Vagina (tissue), 2 donors: ENCODE data around the gene AMDHD1. TPM values are rescaled to one million over a fixed set of nuclear protein-coding genes. Genes with fewer than 3 reads are reported as not detected.
A peak's percentile ranks its signal among the peaks of the same experiment; 100 is the strongest.

Experiments
- DNase-seq, 2 donors: peaks; one replicate each; pipeline ENCODE4 v3.0.0-alpha.2; 2017; ENCODE audit errors: extremely low spot score in 2 of 2
- H3K27ac ChIP-seq: fragments of 200-600 bp; sonication (generic); one replicate; pipeline ENCODE4 v1.5.1; 2019
- H3K27me3 ChIP-seq: fragments of 200-600 bp; sonication (generic); one replicate; pipeline ENCODE4 v1.5.1; 2019
- H3K36me3 ChIP-seq, 2 donors: fragments of 200-600 bp; sonication (generic); one replicate each; pipeline ENCODE4 v1.5.1; 2017 to 2019
- H3K4me1 ChIP-seq: fragments of 200-600 bp; sonication (generic); one replicate; pipeline ENCODE4 v1.5.1; 2019
- H3K4me3 ChIP-seq, 2 donors: fragments of 200-600 bp; sonication (generic); 1 replicate in 1 of 2; 2 replicates in 1 of 2; pipeline ENCODE4 v1.5.1; 2016 to 2019
- H3K9me3 ChIP-seq: fragments of 200-600 bp; sonication (generic); one replicate; pipeline ENCODE4 v1.5.1; 2019
- POLR2A ChIP-seq, 2 donors: fragments of 450-650 bp; IDR thresholded peaks; one replicate each; pipeline ENCODE4 v1.6.1; 2017; ENCODE audit warnings: antibody characterized with exemption in 2 of 2, mild to moderate bottlenecking in 2 of 2, moderate library complexity in 2 of 2
- POLR2AphosphoS5 ChIP-seq, 2 donors: sonication (generic); formaldehyde crosslinking; IDR thresholded peaks; one replicate each; pipeline ENCODE4 v1.9.0; 2017; ENCODE audit warnings: antibody characterized with exemption in 2 of 2, mild to moderate bottlenecking in 2 of 2, low read depth in 1 of 2; ENCODE audit not compliant: insufficient read depth in 1 of 2
- intact Hi-C: fragments of 100-400 bp; cut with DNase I; formaldehyde crosslinking; loops from one replicate; pipeline ENCODE4 v1.15.1; 2023
- total RNA-seq: library from RNA; depleted of rRNA; stranded (reverse); fragments of >200 nt; gene quantifications from one replicate; pipeline ENCODE4 v1.2.3, GENCODE V29; 2016
- TF ChIP-seq, protein P1 (sequence below), 3 experiments: fragments of 450-650 bp in 2 of 3; fragments of 200-600 bp in 1 of 3; sonication (generic) in 1 of 3; IDR thresholded peaks; one replicate each; pipeline ENCODE4 v1.5.1; 2017 to 2019; ENCODE audit warnings: antibody characterized with exemption in 3 of 3, mild to moderate bottlenecking in 2 of 3, moderate library complexity in 2 of 3

The AMDHD1 gene
- total RNA-seq, 1 donor from 2014 or later = 0.49 TPM

DNA sequence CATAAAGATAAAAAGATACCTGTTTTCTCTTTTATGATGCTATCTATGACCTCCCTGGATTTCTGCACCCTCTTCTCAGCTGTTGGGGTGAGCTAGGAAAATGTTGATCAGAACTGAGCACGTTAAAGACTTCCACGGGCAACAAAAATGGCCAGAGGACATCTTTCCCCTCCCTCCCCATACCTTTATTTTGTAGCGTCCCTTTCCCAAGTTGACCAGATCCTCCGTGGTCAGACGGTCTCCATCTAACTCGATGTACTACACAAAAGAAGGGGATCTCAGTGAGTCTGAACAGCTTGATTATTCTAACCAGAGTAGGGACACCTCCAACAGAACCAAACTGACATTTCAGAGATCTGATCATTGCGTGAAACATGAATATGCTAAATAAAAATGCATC is 50.8 kb downstream of the AMDHD1 start:
- H3K36me3 ChIP-seq = no peaks in the 10 kb centered on the region
- H3K27me3 ChIP-seq = no peaks in the 10 kb centered on the region
- no peak overlapping the region for H3K4me3 ChIP-seq
- no peaks in the 10 kb centered on the region for H3K4me1 ChIP-seq
- DNase-seq = peak in 1 of 2 donors; percentile 52
- H3K9me3 ChIP-seq = no peaks in the 10 kb centered on the region
- H3K27ac ChIP-seq = no peak overlapping the region
- no peak for TF ChIP-seq POLR2AphosphoS5 (IDR thresholded peaks at IDR 0.05; ENCODE audit: insufficient read depth in 1 of 2, low read depth in 1 of 2)
- TF ChIP-seq, protein P1, sequence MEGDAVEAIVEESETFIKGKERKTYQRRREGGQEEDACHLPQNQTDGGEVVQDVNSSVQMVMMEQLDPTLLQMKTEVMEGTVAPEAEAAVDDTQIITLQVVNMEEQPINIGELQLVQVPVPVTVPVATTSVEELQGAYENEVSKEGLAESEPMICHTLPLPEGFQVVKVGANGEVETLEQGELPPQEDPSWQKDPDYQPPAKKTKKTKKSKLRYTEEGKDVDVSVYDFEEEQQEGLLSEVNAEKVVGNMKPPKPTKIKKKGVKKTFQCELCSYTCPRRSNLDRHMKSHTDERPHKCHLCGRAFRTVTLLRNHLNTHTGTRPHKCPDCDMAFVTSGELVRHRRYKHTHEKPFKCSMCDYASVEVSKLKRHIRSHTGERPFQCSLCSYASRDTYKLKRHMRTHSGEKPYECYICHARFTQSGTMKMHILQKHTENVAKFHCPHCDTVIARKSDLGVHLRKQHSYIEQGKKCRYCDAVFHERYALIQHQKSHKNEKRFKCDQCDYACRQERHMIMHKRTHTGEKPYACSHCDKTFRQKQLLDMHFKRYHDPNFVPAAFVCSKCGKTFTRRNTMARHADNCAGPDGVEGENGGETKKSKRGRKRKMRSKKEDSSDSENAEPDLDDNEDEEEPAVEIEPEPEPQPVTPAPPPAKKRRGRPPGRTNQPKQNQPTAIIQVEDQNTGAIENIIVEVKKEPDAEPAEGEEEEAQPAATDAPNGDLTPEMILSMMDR (IDR thresholded peaks at IDR 0.05) = no peak
- TF ChIP-seq POLR2A (IDR thresholded peaks at IDR 0.05) = no peak
- intact Hi-C loops = no loop called here

DNA sequence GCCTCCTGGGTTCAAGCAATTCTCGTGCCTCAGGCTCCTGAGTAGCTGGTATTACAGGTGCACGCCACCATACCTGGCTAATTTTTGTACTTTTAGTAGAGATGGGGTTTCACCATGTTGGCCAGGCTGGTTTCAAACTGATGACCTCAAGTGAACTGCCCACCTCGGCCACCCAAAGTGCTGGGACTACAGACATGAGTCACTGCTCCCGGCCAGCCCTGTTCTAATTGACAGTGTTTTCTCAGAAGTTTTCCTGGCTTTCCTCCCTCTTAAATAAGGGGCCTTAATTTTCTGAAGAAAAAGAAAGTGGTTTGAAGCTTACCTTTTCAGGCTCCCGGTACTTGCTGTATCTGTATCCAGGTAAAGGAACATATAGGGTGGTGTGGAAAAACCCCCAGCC is 51.3 kb downstream of the AMDHD1 start:
- H3K9me3 ChIP-seq = no peaks in the 10 kb centered on the region
- no peaks in the 10 kb centered on the region for H3K4me1 ChIP-seq
- no peaks in the 10 kb centered on the region for H3K36me3 ChIP-seq
- H3K27ac ChIP-seq = no peak overlapping the region
- no peaks in the 10 kb centered on the region for H3K27me3 ChIP-seq
- no peak overlapping the region for H3K4me3 ChIP-seq
- TF ChIP-seq, protein P1 (IDR thresholded peaks at IDR 0.05) = no peak
- TF ChIP-seq POLR2AphosphoS5 (IDR thresholded peaks at IDR 0.05; ENCODE audit: insufficient read depth in 1 of 2, low read depth in 1 of 2) = no peak
- TF ChIP-seq POLR2A (IDR thresholded peaks at IDR 0.05) = no peak
- DNase-seq = peak in 1 of 2 donors; percentile 49
- intact Hi-C loops = no loop called here

DNA sequence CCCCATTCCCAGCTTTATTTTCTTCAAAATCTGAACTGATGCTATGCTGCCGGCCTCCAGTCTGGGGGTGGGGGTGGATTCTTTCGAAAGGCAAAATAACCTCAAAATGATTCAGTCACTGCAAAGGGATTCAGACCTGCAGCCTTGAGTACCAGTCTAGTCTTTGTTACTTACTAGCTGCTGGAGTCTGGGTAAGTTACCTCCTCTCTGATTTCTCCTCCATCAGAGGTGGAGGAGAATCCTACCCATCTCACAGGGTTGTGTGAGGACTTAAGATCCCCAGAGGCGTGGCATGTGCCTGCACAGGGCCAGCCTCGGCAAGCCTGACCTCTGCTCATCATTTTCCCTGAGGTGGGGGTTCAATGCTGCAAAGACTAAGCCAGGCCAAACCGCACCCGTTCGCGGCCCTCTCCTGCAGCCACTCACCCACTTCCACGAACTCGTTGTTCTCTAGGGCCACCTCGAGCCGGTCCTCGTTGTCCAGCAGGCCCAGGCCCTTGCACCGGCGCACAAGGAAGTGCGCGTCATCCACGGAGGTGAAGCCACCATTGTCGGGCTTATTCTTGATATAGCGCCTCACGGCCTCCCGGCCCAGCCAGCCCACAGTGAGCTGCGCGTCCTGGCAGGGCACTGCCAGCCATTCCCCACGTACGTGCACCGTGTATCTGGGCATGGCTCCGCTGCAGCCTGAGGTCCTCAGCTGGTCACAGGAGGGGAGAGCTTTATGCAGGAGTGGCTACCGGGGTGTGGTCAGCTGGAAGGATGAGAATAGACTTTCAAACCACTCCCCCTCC is 52.3 kb downstream of the AMDHD1 start:
- Histone ChIP-seq H3K4me1 (no peaks in the 10 kb centered on the region), H3K4me3 (no peak overlapping the region), H3K9me3 (no peaks in the 10 kb centered on the region), H3K27ac (no peak overlapping the region), H3K27me3 (no peaks in the 10 kb centered on the region), H3K36me3 (peaks cover 0 to 9% of the 10 kb centered on the region in 2 donors)
- intact Hi-C loops = no loop called here
- peak in 1 of 2 donors; percentile 84 for DNase-seq
- no peak for TF ChIP-seq POLR2AphosphoS5 (IDR thresholded peaks at IDR 0.05; ENCODE audit: insufficient read depth in 1 of 2, low read depth in 1 of 2)
- TF ChIP-seq, protein P1 (IDR thresholded peaks at IDR 0.05) = no peak
- no peak for TF ChIP-seq POLR2A (IDR thresholded peaks at IDR 0.05)

DNA sequence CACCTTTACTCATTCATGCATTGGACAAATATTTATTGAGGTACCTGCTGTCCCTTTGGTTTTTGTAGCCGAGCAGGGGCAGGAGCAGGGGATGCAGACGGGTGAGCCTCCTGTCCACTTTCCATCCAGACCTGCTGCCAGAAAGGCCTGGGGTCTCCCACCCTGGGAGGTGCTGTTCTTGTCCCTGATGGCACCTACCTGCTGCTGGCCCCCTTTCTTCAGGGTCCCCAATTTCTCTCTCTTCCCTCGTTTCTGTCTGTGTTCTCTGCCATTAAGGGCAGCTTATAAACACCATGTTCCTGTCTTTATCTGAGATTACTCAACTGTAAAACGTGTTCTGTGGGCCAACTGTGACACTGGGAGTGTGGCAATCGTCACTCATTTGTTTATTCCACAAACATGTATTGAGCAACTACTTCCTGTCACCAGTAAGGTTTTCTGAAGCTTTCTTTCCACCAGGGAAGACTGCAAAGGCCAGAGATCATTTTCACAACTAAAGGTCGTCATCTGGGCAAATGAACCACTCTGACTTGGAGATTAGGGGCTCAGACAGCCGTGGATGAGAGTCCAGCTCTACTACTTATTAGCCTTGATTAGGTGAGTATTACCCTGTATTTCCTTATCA is 53.0 kb downstream of the AMDHD1 start, which contains the start of gene HAL:
HAL (minus strand) TSS at position 311 of the 625 bp plus-strand sequence. CDS start 434 bp downstream, outside the sequence.
- no peaks in the 10 kb centered on the region for H3K4me1 ChIP-seq
- H3K36me3 ChIP-seq = peaks cover 0 to 10% of the 10 kb centered on the region in 2 donors
- H3K27ac ChIP-seq = no peak within 1 kb of the TSS
- no peaks in the 10 kb centered on the region for H3K27me3 ChIP-seq
- no peak within 1 kb of the TSS for H3K4me3 ChIP-seq
- intact Hi-C loops = no loop called here
- peak in 1 of 2 donors; percentile 77 for DNase-seq
- TF ChIP-seq, protein P1 (IDR thresholded peaks at IDR 0.05) = no peak
- TF ChIP-seq POLR2AphosphoS5 (IDR thresholded peaks at IDR 0.05; ENCODE audit: insufficient read depth in 1 of 2, low read depth in 1 of 2) = no peak
- TF ChIP-seq POLR2A (IDR thresholded peaks at IDR 0.05) = no peak
- no peaks in the 10 kb centered on the region for H3K9me3 ChIP-seq
